HFFc6 (cell line): ENCODE measurements around the gene CDK5RAP1. TPM values are rescaled to one million over a fixed set of nuclear protein-coding genes. Genes with fewer than 3 reads are reported as not detected.
A peak's percentile ranks its signal among the peaks of the same experiment; 100 is the strongest.

ENCODE experiments used
- DNase-seq: peaks from one replicate; pipeline ENCODE4 v3.0.0-alpha.2; 2018
- H3K27ac Mint-ChIP-seq: 2 replicates; pipeline ENCODE4 v1.8.0; 2020; ENCODE audit warnings: mild to moderate bottlenecking, mixed read lengths
- H3K27me3 Mint-ChIP-seq: 2 replicates; pipeline ENCODE4 v1.8.0; 2021; ENCODE audit warnings: mild to moderate bottlenecking, moderate library complexity, mixed read lengths; ENCODE audit not compliant: insufficient read depth
- H3K36me3 Mint-ChIP-seq: 2 replicates; pipeline ENCODE4 v1.8.0; 2021; ENCODE audit warnings: low read depth, mixed read lengths
- H3K4me1 Mint-ChIP-seq: 2 replicates; pipeline ENCODE4 v1.8.0; 2020; ENCODE audit warnings: low read depth, mixed read lengths
- H3K4me3 Mint-ChIP-seq: 2 replicates; pipeline ENCODE4 v1.8.0; 2020; ENCODE audit warnings: mild to moderate bottlenecking, moderate library complexity, mixed read lengths
- H3K9me3 Mint-ChIP-seq: 2 replicates; pipeline ENCODE4 v1.8.0; 2020; ENCODE audit warnings: mild to moderate bottlenecking, mixed read lengths
- CTCF ChIP-seq: fragments of 200-600 bp; sonication (generic); IDR thresholded peaks from 2 replicates; pipeline ENCODE4 v1.5.0; 2021; ENCODE audit warnings: antibody characterized with exemption, mild to moderate bottlenecking
- total RNA-seq, 6 experiments: library from RNA; stranded (reverse); fragmentation: NEBNext Ultra II Directional; extraction: Animal tissue kit (Norgen Biotek cat#: 25700); gene quantifications; 2 replicates in 1 of 6; 3 replicates in 5 of 6; pipeline ENCODE4 v1.2.3, GENCODE V29; 2021

The CDK5RAP1 gene
- total RNA-seq, 6 experiments from 2014 or later = 22.8 to 28.4 (median 25.0) TPM

- H3K4me1 Mint-ChIP-seq = peaks cover 19% of the 10 kb centered on the region
- H3K27me3 Mint-ChIP-seq = no peaks in the 10 kb centered on the region; the same call in 1 of the 2 replicates
- peak overlapping the region; percentile 69; the same call in 1 of the 2 replicates for H3K27ac Mint-ChIP-seq
- no peak overlapping the region for H3K4me3 Mint-ChIP-seq
- no peak for DNase-seq
- peaks cover 20% of the 10 kb centered on the region for H3K36me3 Mint-ChIP-seq
- TF ChIP-seq CTCF = no peak
- H3K9me3 Mint-ChIP-seq = peaks cover 4% of the 10 kb centered on the region; the same call in 1 of the 2 replicates
Observed at GRCh38 chr20:33407796-33408195, 6.5 kb upstream of the CDK5RAP1 start.

DNA sequence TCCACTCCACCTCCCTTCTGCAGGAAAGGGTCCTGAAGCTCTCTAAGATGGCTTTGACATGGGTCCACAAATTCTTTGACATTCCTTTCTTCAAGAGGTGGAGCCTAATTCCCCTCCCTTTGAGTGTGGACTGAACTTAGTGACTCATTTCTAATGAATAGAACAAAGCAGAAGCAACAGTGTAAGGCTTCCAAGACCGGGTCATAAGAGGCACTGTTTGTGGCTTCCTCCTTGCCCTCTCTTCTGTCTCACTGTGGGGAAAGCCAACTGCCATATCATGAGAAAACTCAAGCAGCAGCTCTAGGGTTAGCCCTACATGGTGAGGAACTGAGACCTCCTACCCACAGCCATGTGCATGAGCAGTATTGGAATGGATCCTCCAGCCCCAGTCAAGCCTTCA lies 5.9 kb upstream of the CDK5RAP1 start:
- peaks cover 20% of the 10 kb centered on the region for H3K36me3 Mint-ChIP-seq
- peaks cover 23% of the 10 kb centered on the region for H3K4me1 Mint-ChIP-seq
- no peak for TF ChIP-seq CTCF
- H3K4me3 Mint-ChIP-seq = no peak overlapping the region
- no peaks in the 10 kb centered on the region; the same call in none of the 2 replicates for H3K27me3 Mint-ChIP-seq
- H3K9me3 Mint-ChIP-seq = peaks cover 4% of the 10 kb centered on the region; the same call in 1 of the 2 replicates
- no peak for DNase-seq
- H3K27ac Mint-ChIP-seq = peak overlapping the region; percentile 69

GRCh38 chr20:33404281-33404680 lies 3.0 kb upstream of the CDK5RAP1 start:
- no peak overlapping the region for H3K27ac Mint-ChIP-seq
- peaks cover 4% of the 10 kb centered on the region; the same call in 1 of the 2 replicates for H3K9me3 Mint-ChIP-seq
- peaks cover 20% of the 10 kb centered on the region for H3K36me3 Mint-ChIP-seq
- no peaks in the 10 kb centered on the region; the same call in none of the 2 replicates for H3K27me3 Mint-ChIP-seq
- peaks cover 46% of the 10 kb centered on the region for H3K4me1 Mint-ChIP-seq
- TF ChIP-seq CTCF = no peak
- no peak overlapping the region for H3K4me3 Mint-ChIP-seq
- DNase-seq = no peak

DNA sequence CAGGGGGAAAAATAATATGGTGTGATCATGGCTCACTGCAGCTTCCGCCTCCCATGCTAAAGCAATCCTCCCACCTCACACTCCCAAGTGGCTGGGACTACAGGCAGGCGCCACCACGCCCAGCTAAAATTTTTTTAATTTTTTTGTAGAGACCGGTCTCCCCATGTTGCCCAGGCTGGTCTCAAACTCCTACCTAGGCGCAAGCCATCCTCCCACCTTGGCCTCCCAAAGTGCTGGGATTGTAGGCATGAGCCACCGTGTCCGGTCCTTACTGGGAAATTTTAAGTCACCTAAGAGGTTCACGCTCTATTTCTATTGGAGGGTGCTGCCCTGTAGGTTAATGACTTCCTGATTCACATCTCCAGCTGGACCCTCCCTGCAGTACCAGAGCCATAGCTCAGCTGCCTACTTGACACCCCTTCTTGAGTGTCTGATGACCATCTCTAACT lies 626 bp upstream of the CDK5RAP1 start:
- Mint-ChIP-seq H3K27ac (peak overlapping the region; percentile 87), H3K27me3 (no peaks in the 10 kb centered on the region; the same call in 1 of the 2 replicates), H3K4me1 (peaks cover 40% of the 10 kb centered on the region), H3K9me3 (no peaks in the 10 kb centered on the region), H3K36me3 (peaks cover 10% of the 10 kb centered on the region), H3K4me3 (peak overlapping the region; percentile 98)
- no peak for TF ChIP-seq CTCF
- no peak for DNase-seq

GRCh38 chr20:33400812-33401183 lies 521 bp downstream of the CDK5RAP1 start:
- peaks cover 38% of the 10 kb centered on the region for H3K4me1 Mint-ChIP-seq
- H3K9me3 Mint-ChIP-seq = no peaks in the 10 kb centered on the region
- H3K4me3 Mint-ChIP-seq = peak overlapping the region; percentile 98
- peak overlapping the region; percentile 58 for H3K27ac Mint-ChIP-seq
- TF ChIP-seq CTCF = no peak
- peaks cover 8% of the 10 kb centered on the region; the same call in 1 of the 2 replicates for H3K36me3 Mint-ChIP-seq
- H3K27me3 Mint-ChIP-seq = no peaks in the 10 kb centered on the region; the same call in 1 of the 2 replicates
- DNase-seq = no peak
